Lower lobe of right lung (tissue), 2 donors: ENCODE measurements around the gene CTDSPL. TPM values are rescaled to one million over a fixed set of nuclear protein-coding genes. Genes with fewer than 3 reads are reported as not detected.

ENCODE experiments used
- ATAC-seq, 2 donors: fragments of 200-7000 bp; cut with Tn5 transposase; one replicate each; pipeline ENCODE4 v1.9.1; 2020 to 2022; ENCODE audit warnings: mild to moderate bottlenecking in 2 of 2, moderate library complexity in 2 of 2
- DNase-seq: peaks from one replicate; pipeline ENCODE4 v3.0.0-alpha.2; 2020
- H3K27ac ChIP-seq: fragments of 200-600 bp; one replicate; pipeline ENCODE4 v1.8.0; 2022
- H3K27me3 ChIP-seq: fragments of 200-600 bp; one replicate; pipeline ENCODE4 v1.8.0; 2022; ENCODE audit warnings: low read depth
- H3K36me3 ChIP-seq: fragments of 200-600 bp; one replicate; pipeline ENCODE4 v1.8.0; 2022; ENCODE audit warnings: mild to moderate bottlenecking
- H3K4me1 ChIP-seq: fragments of 200-600 bp; one replicate; pipeline ENCODE4 v1.8.0; 2022
- H3K4me3 ChIP-seq: fragments of 200-600 bp; one replicate; pipeline ENCODE4 v1.8.0; 2022; ENCODE audit warnings: mild to moderate bottlenecking
- H3K9me3 ChIP-seq: fragments of 200-600 bp; one replicate; pipeline ENCODE4 v1.8.0; 2022
- intact Hi-C: fragments of 100-400 bp; cut with DNase I; formaldehyde crosslinking; loops from one replicate; pipeline ENCODE4 v1.11.0; 2022
- total RNA-seq: library from RNA; stranded (reverse); fragmentation: NEBNext Ultra II Directional; extraction: Animal tissue kit (Norgen Biotek cat#: 25700); gene quantifications from one replicate; pipeline ENCODE4 v1.2.1, GENCODE V29; 2021
- TF ChIP-seq, protein P1 (sequence below): fragments of 200-600 bp; IDR thresholded peaks from one replicate; pipeline ENCODE4 v1.8.0; 2022; ENCODE audit warnings: antibody characterized with exemption, mild to moderate bottlenecking
- donor health status: DM: no; HTN: yes; CAD: no; lungs with severe emphysema.

The CTDSPL gene
- total RNA-seq, 1 donor from 2014 or later, result 60.3 TPM

DNA sequence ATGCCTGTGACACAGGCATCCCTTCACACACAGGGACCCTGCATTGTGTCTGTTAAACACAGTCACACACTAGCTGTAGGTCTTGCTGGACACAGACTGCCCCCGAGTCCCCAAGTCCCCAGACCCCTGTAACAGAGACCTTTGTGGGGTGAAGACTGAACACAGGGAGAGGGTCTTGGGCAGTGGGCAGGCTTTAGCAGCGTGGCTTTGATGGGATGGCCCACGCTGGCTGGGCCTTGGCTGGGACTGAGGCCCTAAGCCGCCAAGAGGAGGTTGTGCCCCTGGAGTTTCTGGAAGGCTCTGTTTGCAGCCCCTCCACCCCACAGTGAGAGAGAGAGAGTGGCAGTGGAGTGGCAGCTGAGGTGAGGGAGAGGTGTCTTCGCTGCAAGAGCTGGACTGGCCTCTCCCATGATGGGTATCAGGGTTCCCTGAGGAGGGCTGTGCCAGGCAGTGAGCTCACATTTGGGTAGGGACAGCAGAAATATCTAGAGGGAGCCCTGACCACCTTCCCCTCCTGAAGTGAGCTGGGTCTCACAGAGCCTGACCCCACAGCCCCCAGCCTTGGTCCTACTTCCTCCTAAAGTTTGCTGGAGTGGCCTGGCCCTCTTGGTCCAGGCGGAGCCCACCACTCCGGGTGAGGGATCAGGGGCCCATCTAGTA, 128.3 kb downstream of the CTDSPL start:
- Histone ChIP-seq H3K27ac (no peak overlapping the region), H3K4me3 (no peak overlapping the region), H3K4me1 (peaks cover 39% of the 10 kb centered on the region), H3K36me3 (no peaks in the 10 kb centered on the region), H3K27me3 (no peaks in the 10 kb centered on the region), H3K9me3 (no peaks in the 10 kb centered on the region)
- intact Hi-C loops, result no loop called here
- ATAC-seq, result no peak
- DNase-seq, result no peak
- TF ChIP-seq, protein P1, sequence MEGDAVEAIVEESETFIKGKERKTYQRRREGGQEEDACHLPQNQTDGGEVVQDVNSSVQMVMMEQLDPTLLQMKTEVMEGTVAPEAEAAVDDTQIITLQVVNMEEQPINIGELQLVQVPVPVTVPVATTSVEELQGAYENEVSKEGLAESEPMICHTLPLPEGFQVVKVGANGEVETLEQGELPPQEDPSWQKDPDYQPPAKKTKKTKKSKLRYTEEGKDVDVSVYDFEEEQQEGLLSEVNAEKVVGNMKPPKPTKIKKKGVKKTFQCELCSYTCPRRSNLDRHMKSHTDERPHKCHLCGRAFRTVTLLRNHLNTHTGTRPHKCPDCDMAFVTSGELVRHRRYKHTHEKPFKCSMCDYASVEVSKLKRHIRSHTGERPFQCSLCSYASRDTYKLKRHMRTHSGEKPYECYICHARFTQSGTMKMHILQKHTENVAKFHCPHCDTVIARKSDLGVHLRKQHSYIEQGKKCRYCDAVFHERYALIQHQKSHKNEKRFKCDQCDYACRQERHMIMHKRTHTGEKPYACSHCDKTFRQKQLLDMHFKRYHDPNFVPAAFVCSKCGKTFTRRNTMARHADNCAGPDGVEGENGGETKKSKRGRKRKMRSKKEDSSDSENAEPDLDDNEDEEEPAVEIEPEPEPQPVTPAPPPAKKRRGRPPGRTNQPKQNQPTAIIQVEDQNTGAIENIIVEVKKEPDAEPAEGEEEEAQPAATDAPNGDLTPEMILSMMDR, result no peak

DNA sequence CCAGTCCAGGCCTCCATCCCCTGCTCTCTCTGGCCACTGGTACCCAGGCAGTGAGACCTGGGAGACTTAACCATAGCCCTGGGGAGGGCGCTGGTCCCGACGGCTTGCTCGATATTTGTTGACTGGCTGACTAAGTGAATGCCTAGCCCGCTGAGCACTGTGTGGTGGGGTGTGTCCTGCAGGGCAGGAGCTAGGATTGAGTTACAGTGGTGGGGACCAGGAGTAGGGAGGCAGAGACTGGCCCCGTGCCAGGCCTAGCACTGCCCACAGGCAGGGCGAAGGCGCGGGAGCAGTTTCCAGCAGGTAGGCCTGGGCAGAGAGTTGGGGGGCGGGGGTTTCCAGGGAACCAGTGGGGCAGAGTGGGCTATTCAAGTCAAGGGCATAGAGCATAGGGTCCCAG, 128.8 kb downstream of the CTDSPL start, which contains the start of gene VILL:
Gene VILL, plus strand, starts transcription at position 260 of the 400 bp plus-strand sequence. CDS start 2,887 bp downstream, outside the sequence.
- TF ChIP-seq, protein P1, result no peak
- Histone ChIP-seq H3K27me3 (no peaks in the 10 kb centered on the region), H3K4me3 (peak within 1 kb of the TSS; percentile 19), H3K9me3 (no peaks in the 10 kb centered on the region), H3K36me3 (no peaks in the 10 kb centered on the region), H3K4me1 (peaks cover 44% of the 10 kb centered on the region), H3K27ac (peak within 1 kb of the TSS; percentile 31)
- intact Hi-C loops, result no loop called here
- ATAC-seq, result peak; percentile 7 to 33
- DNase-seq, result peak; percentile 71

DNA sequence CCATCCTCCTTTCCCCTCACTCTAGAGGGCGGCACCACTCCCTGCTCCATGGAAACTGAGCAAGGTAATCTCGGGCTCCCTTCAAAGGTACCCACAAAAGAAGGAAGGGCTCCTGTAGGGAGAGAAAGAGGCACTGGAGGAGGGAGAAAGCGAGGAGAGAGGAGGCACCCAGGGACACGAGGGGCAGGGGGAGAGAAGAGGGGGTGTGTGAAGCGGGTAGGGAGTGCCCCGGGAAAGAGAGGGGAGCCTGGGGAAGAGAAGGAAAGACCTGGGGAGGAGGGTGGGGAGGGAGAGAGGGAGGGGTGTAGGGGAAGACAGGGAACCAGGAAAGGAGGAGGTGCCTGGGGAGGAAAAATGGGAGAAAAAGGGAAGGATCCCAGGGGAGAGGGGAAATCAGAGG, 129.4 kb downstream of the CTDSPL start:
- intact Hi-C loops, result no loop called here
- H3K27ac ChIP-seq, result peak overlapping the region; percentile 31
- TF ChIP-seq, protein P1, result no peak
- ATAC-seq (no peak), DNase-seq (no peak)
- peak overlapping the region; percentile 19 for H3K4me3 ChIP-seq
- no peaks in the 10 kb centered on the region for H3K9me3 ChIP-seq
- peaks cover 45% of the 10 kb centered on the region for H3K4me1 ChIP-seq
- H3K36me3 ChIP-seq, result no peaks in the 10 kb centered on the region
- no peaks in the 10 kb centered on the region for H3K27me3 ChIP-seq

DNA sequence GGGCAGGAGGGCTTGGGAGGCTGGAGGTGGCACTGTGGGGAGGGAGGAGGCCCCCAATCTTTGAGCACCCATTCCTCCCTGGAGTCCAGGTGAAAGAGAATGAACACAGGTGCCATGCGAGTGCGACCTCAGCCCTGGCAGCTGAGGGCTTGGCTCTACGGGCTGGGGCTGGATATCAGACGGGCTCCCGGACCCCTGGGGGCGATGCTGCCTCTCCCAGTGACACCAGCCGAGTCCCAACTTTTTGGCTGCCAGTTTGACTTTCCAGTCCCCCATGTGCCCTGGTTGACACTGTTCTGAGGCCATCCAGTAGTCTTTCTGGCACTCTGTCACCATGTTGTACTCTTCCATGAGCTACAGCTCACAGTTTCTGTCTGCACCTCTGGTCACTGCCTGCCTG, 130.1 kb downstream of the CTDSPL start:
- Histone ChIP-seq H3K4me1 (peaks cover 39% of the 10 kb centered on the region), H3K4me3 (no peak overlapping the region), H3K9me3 (no peaks in the 10 kb centered on the region), H3K27ac (peak overlapping the region; percentile 10), H3K27me3 (no peaks in the 10 kb centered on the region), H3K36me3 (no peaks in the 10 kb centered on the region)
- TF ChIP-seq, protein P1, result no peak
- no peak for DNase-seq
- no peak for ATAC-seq
- intact Hi-C loops, result no loop called here

DNA sequence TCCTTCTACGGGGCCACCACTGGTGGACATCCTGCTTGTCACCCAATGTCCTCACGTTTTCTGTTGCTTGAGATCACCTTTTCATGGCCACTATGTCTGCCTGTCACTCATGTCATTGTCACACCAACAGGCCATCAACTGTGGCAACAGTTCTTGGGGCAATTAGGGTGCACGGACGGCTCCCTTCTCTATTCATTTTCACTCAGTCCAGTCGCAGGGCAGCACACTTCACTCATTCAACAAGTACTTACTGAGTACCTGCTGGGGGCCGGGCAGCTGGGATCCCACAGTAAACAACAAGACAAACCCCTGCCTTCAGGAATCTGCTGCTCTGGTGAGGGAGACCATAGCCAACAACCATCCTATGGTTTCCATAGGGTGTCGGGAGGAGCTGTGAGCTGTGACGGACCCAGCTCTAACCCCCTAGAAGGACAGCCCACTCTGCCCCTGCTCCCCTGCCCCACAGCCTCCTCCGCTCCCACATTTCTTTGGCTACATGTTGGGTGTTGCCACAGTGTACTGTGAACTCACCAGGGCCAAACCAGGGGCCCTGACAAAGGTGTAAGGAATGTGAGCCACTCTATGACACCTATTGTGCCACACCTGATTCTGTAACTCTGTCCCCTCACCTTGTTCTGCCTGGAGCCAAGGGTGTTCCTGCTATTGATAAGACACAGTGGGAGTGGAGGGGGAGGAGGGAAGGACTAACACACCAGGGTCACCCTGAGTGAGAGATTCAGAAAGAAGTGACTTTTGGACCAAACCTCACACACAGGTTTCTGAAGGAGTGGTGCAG, 130.8 kb downstream of the CTDSPL start:
- peak; percentile 41 to 60 for ATAC-seq
- H3K9me3 ChIP-seq, result no peaks in the 10 kb centered on the region
- DNase-seq, result no peak
- TF ChIP-seq, protein P1, result no peak
- intact Hi-C loops, result no loop called here
- H3K4me1 ChIP-seq, result peaks cover 39% of the 10 kb centered on the region
- no peak overlapping the region for H3K27ac ChIP-seq
- H3K36me3 ChIP-seq, result no peaks in the 10 kb centered on the region
- no peaks in the 10 kb centered on the region for H3K27me3 ChIP-seq
- no peak overlapping the region for H3K4me3 ChIP-seq
